HG02610 (cell line): ENCODE results near the gene ACSL5.
"Not testable (repeated sequence)": the region's sequence is repeated elsewhere in the genome, so short reads cannot be mapped to it uniquely, and the experiment has no call there.

Source experiments
- ATAC-seq: cut with Tn5 transposase; IDR thresholded peaks from one replicate; pipeline ENCODE4 v1.9.1; 2021; ENCODE audit warnings: mild to moderate bottlenecking, moderate library complexity; ENCODE audit not compliant: unreplicated experiment

ACSL5 gene

GRCh38 chr10:112404617-112405016 lies 30.7 kb downstream of the ACSL5 start:
- no peak for ATAC-seq

DNA sequence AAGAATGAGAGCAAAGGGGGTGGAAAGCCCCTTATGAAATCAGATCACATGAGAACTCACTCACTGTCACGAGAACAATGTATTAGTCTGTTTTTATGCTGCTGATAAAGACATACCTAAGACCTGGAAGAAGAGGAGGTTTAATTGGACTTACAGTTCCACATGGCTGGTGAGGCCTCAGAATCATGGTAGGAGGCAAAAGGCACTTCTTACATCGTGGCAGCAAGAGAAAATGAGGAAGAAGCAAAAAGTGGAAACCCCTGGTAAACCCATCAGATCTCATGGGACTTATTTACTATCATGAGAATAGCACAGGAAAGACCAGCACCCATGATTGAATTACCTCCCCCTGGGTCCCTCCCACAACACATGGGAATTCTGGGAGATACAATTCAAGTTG lies 32.9 kb downstream of the ACSL5 start:
- ATAC-seq = not testable (repeated sequence)

- ATAC-seq = no peak
Measured at GRCh38 chr10:112407696-112408095, 33.8 kb downstream of the ACSL5 start.

DNA sequence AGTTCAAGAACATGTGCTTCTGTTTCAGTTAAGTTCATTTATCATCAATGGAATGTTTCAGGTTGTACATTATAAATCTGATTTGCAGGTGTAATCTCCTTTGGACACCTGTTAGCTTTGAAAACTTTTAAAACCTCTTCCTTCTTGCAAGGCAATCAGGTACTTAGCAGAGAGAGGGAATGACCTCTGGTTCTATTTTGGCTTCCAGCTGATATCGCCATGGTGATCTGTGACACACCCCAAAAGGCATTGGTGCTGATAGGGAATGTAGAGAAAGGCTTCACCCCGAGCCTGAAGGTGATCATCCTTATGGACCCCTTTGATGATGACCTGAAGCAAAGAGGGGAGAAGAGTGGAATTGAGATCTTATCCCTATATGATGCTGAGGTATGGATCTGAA lies 35.4 kb downstream of the ACSL5 start:
- no peak for ATAC-seq

GRCh38 chr10:112409755-112410154 lies 35.8 kb downstream of the ACSL5 start:
- no peak for ATAC-seq

DNA sequence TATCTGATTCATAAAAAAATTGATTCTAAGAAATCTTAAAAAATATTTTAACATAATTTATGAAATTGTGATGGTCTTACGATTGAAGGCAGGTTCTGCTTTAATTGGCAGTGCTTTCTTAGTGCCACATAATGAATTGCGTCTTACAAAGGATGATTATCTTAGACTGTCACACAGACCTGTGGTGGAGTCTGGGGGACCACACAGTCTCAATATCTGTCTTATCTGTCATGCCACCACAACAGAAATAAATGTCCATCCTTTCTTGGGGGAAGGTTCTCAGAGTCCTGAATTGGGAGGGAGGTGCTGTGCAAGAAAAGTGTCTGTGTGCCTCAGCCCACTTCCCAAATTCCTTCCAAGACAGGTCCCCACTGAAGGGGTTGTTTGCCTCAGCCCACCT lies 38.8 kb downstream of the ACSL5 start:
- ATAC-seq = no peak

DNA sequence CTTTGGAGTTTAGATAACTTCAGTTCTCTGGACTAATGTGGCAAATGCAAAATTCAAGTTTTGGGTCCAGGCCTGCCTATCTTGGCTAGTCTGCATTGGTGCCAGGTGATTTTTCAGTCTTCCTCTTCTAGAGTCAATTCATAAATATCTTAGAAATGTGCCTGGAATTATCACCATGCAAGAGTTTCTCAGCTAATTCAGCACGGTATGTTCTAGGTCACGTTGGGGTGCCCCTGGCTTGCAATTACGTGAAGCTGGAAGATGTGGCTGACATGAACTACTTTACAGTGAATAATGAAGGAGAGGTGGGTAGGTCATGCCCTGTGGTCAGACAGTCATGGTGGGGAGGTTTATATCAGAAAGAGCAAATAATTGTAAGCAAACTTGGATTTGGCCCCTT lies 47.8 kb downstream of the ACSL5 start:
- ATAC-seq = no peak

- no peak for ATAC-seq
Measured at GRCh38 chr10:112424651-112425050, 50.7 kb downstream of the ACSL5 start.

GRCh38 chr10:112426111-112426510 lies 52.2 kb downstream of the ACSL5 start:
- ATAC-seq = no peak

GRCh38 chr10:112429147-112429546 lies 55.2 kb downstream of the ACSL5 start:
- peak; percentile 47 for ATAC-seq

DNA sequence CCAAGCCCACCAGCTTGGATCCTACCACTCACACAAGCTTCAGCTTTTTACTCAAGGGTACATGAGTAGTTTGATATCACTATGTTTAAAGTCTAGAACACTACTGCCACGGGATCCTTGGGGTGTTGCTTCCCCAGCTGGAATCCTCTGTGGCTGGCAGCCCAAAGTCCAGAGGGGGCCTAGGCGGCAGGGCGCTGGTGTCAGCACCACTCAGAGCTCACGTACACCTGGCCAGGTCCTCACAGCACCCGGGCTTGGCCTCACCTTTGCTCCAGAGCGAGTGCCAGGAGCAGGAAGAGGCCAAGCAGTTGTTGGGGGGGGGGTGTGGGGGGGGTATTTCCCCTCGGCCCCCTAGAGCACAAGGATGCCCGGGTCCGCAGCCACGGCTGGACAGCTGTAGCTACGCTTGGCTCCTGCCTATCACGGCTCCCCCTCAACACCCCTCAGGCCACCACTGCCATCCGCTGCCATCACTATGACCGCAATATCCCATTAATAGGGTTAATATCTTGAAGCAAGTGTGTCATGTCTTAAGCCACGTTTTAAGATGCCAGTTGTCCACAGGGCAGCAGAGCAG lies 55.8 kb downstream of the ACSL5 start:
- ATAC-seq = no peak

DNA sequence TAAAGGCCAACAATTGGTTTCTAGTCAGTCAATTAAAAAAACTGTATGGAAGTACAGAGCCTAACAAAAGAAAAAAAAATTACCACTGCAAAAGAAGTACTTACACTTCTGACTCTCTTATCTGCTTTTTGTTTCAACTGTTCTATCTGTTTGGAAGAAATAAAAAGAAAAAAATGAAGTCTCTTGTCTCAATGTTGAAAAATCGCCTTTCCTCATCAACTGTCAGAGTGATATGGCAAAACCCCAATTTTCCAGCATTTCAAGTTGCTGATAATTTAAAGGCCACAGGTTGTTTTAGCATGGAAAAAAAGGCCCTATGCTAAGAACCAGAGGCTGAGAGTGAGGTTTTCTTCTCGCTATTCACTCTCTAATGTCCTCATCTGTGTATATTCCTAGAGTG lies 59.2 kb downstream of the ACSL5 start:
- ATAC-seq = no peak

DNA sequence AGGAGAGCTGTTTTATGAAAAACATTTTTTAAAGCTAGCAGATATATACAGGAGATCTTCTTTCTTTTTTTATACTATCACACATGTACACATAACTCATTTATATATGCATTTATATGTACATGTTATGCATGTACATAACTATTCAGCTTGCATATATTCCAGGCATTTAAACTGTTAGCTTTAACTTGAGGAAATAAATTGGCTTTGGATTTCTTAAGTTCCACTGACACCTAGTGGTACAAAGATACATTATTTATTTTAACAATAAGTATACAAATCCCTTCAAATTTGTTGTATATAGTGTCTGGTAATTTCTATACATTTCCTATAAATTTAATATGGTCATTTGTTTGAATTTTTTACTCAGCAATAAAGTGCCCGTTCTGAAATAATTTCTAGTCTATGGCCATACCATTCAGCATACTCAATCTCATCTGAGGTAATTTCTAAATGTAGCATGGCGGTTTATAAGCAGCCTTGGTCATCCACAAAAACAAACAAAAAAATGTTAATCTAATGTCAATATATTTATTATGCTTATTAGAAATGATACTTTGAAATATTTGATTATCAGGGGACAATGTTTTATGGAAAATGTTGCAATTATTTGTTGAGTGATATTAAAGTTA lies 61.2 kb downstream of the ACSL5 start:
- no peak for ATAC-seq

GRCh38 chr10:112438356-112438755 lies 64.4 kb downstream of the ACSL5 start:
- ATAC-seq = no peak

DNA sequence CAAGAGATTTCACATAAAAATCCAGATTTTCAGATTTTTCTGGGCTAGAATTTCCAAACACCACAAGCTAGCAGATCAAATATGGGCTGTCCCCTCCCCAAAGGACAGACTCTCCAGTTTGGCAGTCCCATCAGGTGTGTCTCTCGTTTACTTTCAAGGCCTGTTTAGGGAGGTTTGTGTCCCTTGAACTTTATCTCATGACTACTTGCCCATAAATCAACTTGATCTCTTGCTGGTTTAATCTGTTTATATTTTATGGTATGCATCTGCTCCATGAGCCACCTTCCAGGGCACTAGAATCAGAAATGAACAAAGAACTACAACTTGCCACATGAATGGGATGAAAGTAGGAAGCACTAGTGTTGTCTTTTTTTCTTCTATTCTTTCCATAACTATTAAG lies 67.6 kb downstream of the ACSL5 start:
- ATAC-seq = no peak

DNA sequence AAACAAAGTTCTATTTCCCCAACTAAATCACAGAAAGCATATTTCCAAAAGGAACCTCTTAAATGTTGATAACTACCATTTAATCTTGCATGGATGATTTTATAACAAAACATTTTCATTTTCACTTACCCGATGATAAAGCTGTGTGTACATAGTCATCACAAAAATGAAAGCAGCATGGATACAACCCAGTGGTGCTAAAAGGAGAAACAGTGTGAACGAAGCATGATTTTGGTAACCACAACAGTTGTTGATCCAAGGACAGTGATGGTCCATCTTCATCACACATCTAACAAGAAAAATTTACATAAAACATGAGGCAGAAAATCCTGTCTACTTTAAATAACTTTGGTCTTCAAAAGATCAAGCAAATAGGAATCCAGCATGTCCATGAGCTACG lies 68.1 kb downstream of the ACSL5 start:
- peak; percentile 58 for ATAC-seq

DNA sequence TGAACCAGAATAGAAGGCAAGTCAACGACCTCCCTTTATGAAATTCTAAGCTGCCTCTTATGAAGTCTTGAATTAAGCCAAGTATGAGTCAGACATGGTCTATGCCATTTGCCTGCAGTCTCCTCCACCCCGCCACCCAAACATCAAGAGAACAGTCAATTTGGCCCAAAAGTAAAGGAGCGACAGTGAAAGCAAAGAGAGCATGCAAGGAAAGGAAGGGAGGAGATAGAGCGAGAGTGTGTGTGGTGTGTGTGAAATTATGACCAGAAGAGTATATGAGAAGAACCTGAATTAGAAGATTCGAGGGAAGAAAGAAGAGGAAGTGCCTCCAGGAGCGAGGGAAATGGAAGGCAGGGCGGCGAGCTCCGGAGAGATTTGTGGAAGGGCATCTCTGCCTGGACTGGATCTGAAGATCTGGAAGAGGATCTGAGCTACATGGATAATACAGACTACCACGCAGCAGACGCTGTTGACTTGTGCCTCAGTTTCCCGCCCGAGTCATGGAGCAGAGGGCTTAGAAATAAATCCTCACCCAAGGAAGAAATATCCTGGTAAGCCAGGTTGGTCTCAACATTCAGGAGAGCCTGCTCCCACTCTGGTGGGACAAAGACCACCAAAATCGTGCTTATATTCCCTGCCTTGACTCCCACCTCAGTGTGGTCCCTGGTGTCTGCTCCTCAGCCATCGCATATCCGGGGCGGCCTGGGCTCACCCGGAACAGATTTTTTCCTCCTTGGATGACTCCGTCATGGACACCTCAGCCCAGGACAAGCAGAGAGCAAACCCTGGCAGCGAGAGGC lies 72.3 kb downstream of the ACSL5 start:
- ATAC-seq = peak; percentile 34

- peak; percentile 92 for ATAC-seq
Measured at GRCh38 chr10:112446855-112447619, 73.1 kb downstream of the ACSL5 start, which contains the start of the genes VTI1A and ZDHHC6. Gene VTI1A, plus strand, starts transcription at chr10:112447215. Its CDS starts 159 bp downstream, at chr10:112447374. Gene ZDHHC6, minus strand, starts transcription at chr10:112446914. Its CDS starts 1,478 bp downstream, at chr10:112445436.

DNA sequence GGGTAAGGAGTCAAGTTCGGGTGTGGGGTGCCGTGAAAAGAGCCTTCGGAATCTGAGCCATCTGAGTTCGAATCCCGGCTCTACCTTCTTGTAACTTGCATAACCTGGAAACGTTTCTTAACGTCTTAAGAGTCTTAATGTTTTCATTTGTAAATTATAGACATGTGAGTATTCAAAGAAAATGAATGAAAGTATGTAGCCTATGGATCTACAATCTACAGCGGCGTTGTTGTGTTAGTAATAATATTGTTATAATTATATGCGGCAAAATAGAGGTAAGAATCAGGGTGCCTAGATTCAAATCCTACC lies 73.7 kb downstream of the ACSL5 start:
- no peak for ATAC-seq

GRCh38 chr10:112448888-112449287 lies 75.0 kb downstream of the ACSL5 start:
- no peak for ATAC-seq
